Hematopoietic multipotent progenitor cell treated with erythropoietin and hydrocortisone succinate and interleukin-3 and kit ligand, for 15 days (in vitro differentiated cells): ENCODE data around the gene EPB41L5.
"Not testable (repeated sequence)": the region's sequence is repeated elsewhere in the genome, so short reads cannot be mapped to it uniquely, and the experiment has no call there.

Experiments
- DNase-seq: peaks from one replicate; pipeline ENCODE4 v3.0.0-alpha.2; 2015; ENCODE audit warnings: low spot score

EPB41L5 gene

GRCh38 chr2:120029672-120030640 is 17.1 kb downstream of the EPB41L5 start:
- DNase-seq, result no peak

- DNase-seq, result no peak
Observed at GRCh38 chr2:120032297-120032696, 19.4 kb downstream of the EPB41L5 start.

GRCh38 chr2:120034027-120034426 is 21.1 kb downstream of the EPB41L5 start:
- no peak for DNase-seq

GRCh38 chr2:120034621-120035020 is 21.7 kb downstream of the EPB41L5 start:
- no peak for DNase-seq

- no peak for DNase-seq
Observed at GRCh38 chr2:120036145-120036544, 23.3 kb downstream of the EPB41L5 start.

- no peak for DNase-seq
Observed at GRCh38 chr2:120037995-120038541, 25.2 kb downstream of the EPB41L5 start.

GRCh38 chr2:120042359-120042758 is 29.5 kb downstream of the EPB41L5 start:
- no peak for DNase-seq

GRCh38 chr2:120044336-120044735 is 31.5 kb downstream of the EPB41L5 start:
- DNase-seq, result no peak

- not testable (repeated sequence) for DNase-seq
Observed at GRCh38 chr2:120045775-120046174, 32.9 kb downstream of the EPB41L5 start.

GRCh38 chr2:120046252-120046651 is 33.4 kb downstream of the EPB41L5 start:
- not testable (repeated sequence) for DNase-seq

GRCh38 chr2:120052597-120052996 is 39.7 kb downstream of the EPB41L5 start:
- no peak for DNase-seq

- no peak for DNase-seq
Observed at GRCh38 chr2:120053891-120054290, 41.0 kb downstream of the EPB41L5 start.

GRCh38 chr2:120059483-120059882 is 46.6 kb downstream of the EPB41L5 start:
- no peak for DNase-seq

GRCh38 chr2:120060088-120060623 is 47.3 kb downstream of the EPB41L5 start:
- DNase-seq, result no peak

- DNase-seq, result no peak
Observed at GRCh38 chr2:120064664-120065063, 51.8 kb downstream of the EPB41L5 start.

GRCh38 chr2:120066800-120067547 is 54.1 kb downstream of the EPB41L5 start:
- no peak for DNase-seq

- not testable (repeated sequence) for DNase-seq
Observed at GRCh38 chr2:120068040-120068658, 55.3 kb downstream of the EPB41L5 start.

- DNase-seq, result no peak
Observed at GRCh38 chr2:120075545-120075944, 62.7 kb downstream of the EPB41L5 start.

GRCh38 chr2:120077896-120078295 is 65.0 kb downstream of the EPB41L5 start:
- no peak for DNase-seq

GRCh38 chr2:120079647-120080046 is 66.8 kb downstream of the EPB41L5 start:
- DNase-seq, result no peak

- DNase-seq, result no peak
Observed at GRCh38 chr2:120091436-120091835, 78.6 kb downstream of the EPB41L5 start.

GRCh38 chr2:120094795-120095194 is 81.9 kb downstream of the EPB41L5 start:
- DNase-seq, result no peak
